Vagina (tissue), 2 donors: ENCODE measurements around the gene DDX54. TPM values are rescaled to one million over a fixed set of nuclear protein-coding genes. Genes with fewer than 3 reads are reported as not detected.

Experiments used
- DNase-seq, 2 donors: peaks; one replicate each; pipeline ENCODE4 v3.0.0-alpha.2; 2017; ENCODE audit errors: extremely low spot score in 2 of 2
- H3K27ac ChIP-seq: fragments of 200-600 bp; sonication (generic); one replicate; pipeline ENCODE4 v1.5.1; 2019
- H3K27me3 ChIP-seq: fragments of 200-600 bp; sonication (generic); one replicate; pipeline ENCODE4 v1.5.1; 2019
- H3K36me3 ChIP-seq, 2 donors: fragments of 200-600 bp; sonication (generic); one replicate each; pipeline ENCODE4 v1.5.1; 2017 to 2019
- H3K4me1 ChIP-seq: fragments of 200-600 bp; sonication (generic); one replicate; pipeline ENCODE4 v1.5.1; 2019
- H3K4me3 ChIP-seq, 2 donors: fragments of 200-600 bp; sonication (generic); 1 replicate in 1 of 2; 2 replicates in 1 of 2; pipeline ENCODE4 v1.5.1; 2016 to 2019
- H3K9me3 ChIP-seq: fragments of 200-600 bp; sonication (generic); one replicate; pipeline ENCODE4 v1.5.1; 2019
- CTCF ChIP-seq, 3 experiments: fragments of 450-650 bp in 2 of 3; fragments of 200-600 bp in 1 of 3; sonication (generic) in 1 of 3; IDR thresholded peaks; one replicate each; pipeline ENCODE4 v1.5.1; 2017 to 2019; ENCODE audit warnings: antibody characterized with exemption in 3 of 3, mild to moderate bottlenecking in 2 of 3, moderate library complexity in 2 of 3
- POLR2A ChIP-seq, 2 donors: fragments of 450-650 bp; IDR thresholded peaks; one replicate each; pipeline ENCODE4 v1.6.1; 2017; ENCODE audit warnings: antibody characterized with exemption in 2 of 2, mild to moderate bottlenecking in 2 of 2, moderate library complexity in 2 of 2
- POLR2AphosphoS5 ChIP-seq, 2 donors: sonication (generic); formaldehyde crosslinking; IDR thresholded peaks; one replicate each; pipeline ENCODE4 v1.9.0; 2017; ENCODE audit warnings: antibody characterized with exemption in 2 of 2, mild to moderate bottlenecking in 2 of 2, low read depth in 1 of 2; ENCODE audit not compliant: insufficient read depth in 1 of 2
- intact Hi-C: fragments of 100-400 bp; cut with DNase I; formaldehyde crosslinking; loops from one replicate; pipeline ENCODE4 v1.15.1; 2023
- total RNA-seq: library from RNA; depleted of rRNA; stranded (reverse); fragments of >200 nt; gene quantifications from one replicate; pipeline ENCODE4 v1.2.3, GENCODE V29; 2016

Gene DDX54
- total RNA-seq, 1 donor from 2014 or later: 52.5 TPM

GRCh38 chr12:113204804-113205203, 19.5 kb upstream of the DDX54 start:
- Histone ChIP-seq H3K4me1 (peaks cover 13% of the 10 kb centered on the region), H3K36me3 (no peaks in the 10 kb centered on the region), H3K4me3 (no peak overlapping the region), H3K9me3 (no peaks in the 10 kb centered on the region), H3K27ac (no peak overlapping the region), H3K27me3 (no peaks in the 10 kb centered on the region)
- intact Hi-C loops: no loop called here
- TF ChIP-seq POLR2AphosphoS5 (IDR thresholded peaks at IDR 0.05; ENCODE audit: insufficient read depth in 1 of 2, low read depth in 1 of 2) (no peak), CTCF (IDR thresholded peaks at IDR 0.05) (no peak), POLR2A (IDR thresholded peaks at IDR 0.05) (no peak)
- no peak for DNase-seq

- DNase-seq: no peak
- Histone ChIP-seq H3K4me3 (no peak overlapping the region), H3K36me3 (no peaks in the 10 kb centered on the region), H3K27me3 (no peaks in the 10 kb centered on the region), H3K27ac (no peak overlapping the region), H3K4me1 (peaks cover 8% of the 10 kb centered on the region), H3K9me3 (no peaks in the 10 kb centered on the region)
- intact Hi-C loops: no loop called here
- no peak for TF ChIP-seq POLR2A (IDR thresholded peaks at IDR 0.05)
- TF ChIP-seq CTCF (IDR thresholded peaks at IDR 0.05): no peak
- TF ChIP-seq POLR2AphosphoS5 (IDR thresholded peaks at IDR 0.05; ENCODE audit: insufficient read depth in 1 of 2, low read depth in 1 of 2): no peak
These were observed 18.8 kb upstream of the DDX54 start for GRCh38 chr12:113203852-113204760.

- Histone ChIP-seq H3K4me1 (no peaks in the 10 kb centered on the region), H3K4me3 (no peak overlapping the region), H3K9me3 (no peaks in the 10 kb centered on the region), H3K27ac (no peak overlapping the region), H3K27me3 (no peaks in the 10 kb centered on the region), H3K36me3 (no peaks in the 10 kb centered on the region)
- intact Hi-C loops: no loop called here
- TF ChIP-seq CTCF (IDR thresholded peaks at IDR 0.05): no peak
- TF ChIP-seq POLR2A (IDR thresholded peaks at IDR 0.05): no peak
- no peak for TF ChIP-seq POLR2AphosphoS5 (IDR thresholded peaks at IDR 0.05; ENCODE audit: insufficient read depth in 1 of 2, low read depth in 1 of 2)
- no peak for DNase-seq
These were observed 17.2 kb upstream of the DDX54 start for GRCh38 chr12:113202300-113203075.

GRCh38 chr12:113201187-113202177, 16.2 kb upstream of the DDX54 start:
- DNase-seq: no peak
- H3K27ac ChIP-seq: no peak overlapping the region
- no peaks in the 10 kb centered on the region for H3K27me3 ChIP-seq
- no peak for TF ChIP-seq POLR2A (IDR thresholded peaks at IDR 0.05)
- TF ChIP-seq CTCF (IDR thresholded peaks at IDR 0.05): no peak
- no peak for TF ChIP-seq POLR2AphosphoS5 (IDR thresholded peaks at IDR 0.05; ENCODE audit: insufficient read depth in 1 of 2, low read depth in 1 of 2)
- H3K9me3 ChIP-seq: no peaks in the 10 kb centered on the region
- intact Hi-C loops: no loop called here
- no peaks in the 10 kb centered on the region for H3K4me1 ChIP-seq
- no peak overlapping the region for H3K4me3 ChIP-seq
- H3K36me3 ChIP-seq: no peaks in the 10 kb centered on the region
